A673 (cell line): Measurements from ENCODE around the gene RBM4B. TPM values are rescaled to one million over a fixed set of nuclear protein-coding genes. Genes with fewer than 3 reads are reported as not detected.

Experiments
- BruUV-seq: library from RNA; stranded (reverse); fragments of 400-500 nt; replicated peaks from 2 replicates; lab custom pipeline; 2021; lab: Mats Ljungman, UMichigan
- CTCF ChIA-PET: fragments of 300-600 bp; sonication (Branson Sonifier 250); formaldehyde crosslinking; loops from one replicate; lab custom pipeline; 2022; ENCODE audit warnings: antibody characterized with exemption; lab: Charles Lee
- POLR2A ChIA-PET: fragments of 300-600 bp; sonication (Branson Sonifier 250); formaldehyde crosslinking; loops from one replicate; lab custom pipeline; 2022; ENCODE audit warnings: antibody characterized with exemption; ENCODE audit not compliant: low non-redundant PET; lab: Charles Lee
- DNase-seq: peaks from one replicate; pipeline ENCODE4 v3.0.0-alpha.2; 2015; ENCODE audit warnings: low spot score
- H3K27ac ChIP-seq: fragments of 200-600 bp; sonication (generic); 2 replicates; pipeline ENCODE4 v1.5.1; 2016; ENCODE audit warnings: mixed run types, low read depth, mild to moderate bottlenecking, mixed read lengths, antibody characterized with exemption, low read length; ENCODE audit not compliant: poor library complexity, severe bottlenecking
- H3K27me3 ChIP-seq: fragments of 200-600 bp; sonication (generic); replicated peaks from 2 replicates; pipeline ENCODE4 v1.6.1; 2017; ENCODE audit warnings: mixed run types, low read depth, mild to moderate bottlenecking, mixed read lengths, antibody characterized with exemption, low read length; ENCODE audit not compliant: insufficient read depth, poor library complexity
- H3K36me3 ChIP-seq: fragments of 200-600 bp; sonication (generic); 2 replicates; pipeline ENCODE4 v1.6.1; 2016; ENCODE audit warnings: mixed run types, mild to moderate bottlenecking, mixed read lengths, antibody characterized with exemption, low read length; ENCODE audit not compliant: insufficient read depth, poor library complexity, severe bottlenecking
- H3K4me1 ChIP-seq: fragments of 200-600 bp; sonication (generic); 2 replicates; pipeline ENCODE4 v1.6.1; 2017; ENCODE audit warnings: mixed run types, mild to moderate bottlenecking, mixed read lengths, antibody characterized with exemption, low read length; ENCODE audit not compliant: insufficient read depth, poor library complexity, severe bottlenecking
- H3K4me3 ChIP-seq: fragments of 200-600 bp; sonication (generic); 2 replicates; pipeline ENCODE4 v1.5.1; 2016; ENCODE audit warnings: low read depth, mixed run types, mild to moderate bottlenecking, mixed read lengths, low read length; ENCODE audit not compliant: poor library complexity, severe bottlenecking
- H3K9me3 ChIP-seq: fragments of 200-600 bp; sonication (generic); 2 replicates; pipeline ENCODE4 v1.6.1; 2016; ENCODE audit warnings: mixed run types, low read depth, mild to moderate bottlenecking, mixed read lengths, antibody characterized with exemption, low read length; ENCODE audit not compliant: poor library complexity, severe bottlenecking
- CTCF ChIP-seq: fragments of 300-800, 200-600 bp; sonication (generic); conservative IDR thresholded peaks from 2 replicates; pipeline ENCODE4 v1.5.1; 2017; ENCODE audit warnings: low read depth, mild to moderate bottlenecking, antibody characterized with exemption, low read length, moderate library complexity, mixed read lengths
- EZH2 ChIP-seq: fragments of 200-600 bp; sonication (generic); IDR thresholded peaks from 2 replicates; pipeline ENCODE4 v1.6.1; 2017; ENCODE audit warnings: borderline replicate concordance, low read depth, mild to moderate bottlenecking, mixed read lengths, antibody characterized with exemption, low read length; ENCODE audit not compliant: poor library complexity, severe bottlenecking
- intact Hi-C: fragments of 100-400 bp; cut with micrococcal nuclease; formaldehyde crosslinking; loops from one replicate; pipeline ENCODE4 v1.10.0; 2022; ENCODE audit not compliant: unreplicated experiment
- total RNA-seq: library from RNA; stranded (reverse); gene quantifications from 2 replicates; pipeline ENCODE4 v1.2.3, GENCODE V29; 2021

RBM4B gene
- total RNA-seq, 1 experiment from 2014 or later = 40.5 TPM

GRCh38 chr11:66626926-66627325, 50.8 kb downstream of the RBM4B start:
- intact Hi-C loops = no loop called here
- BruUV-seq = no TSS peak
- no peak for DNase-seq
- TF ChIP-seq CTCF = no peak
- TF ChIP-seq EZH2 = no peak
- Histone ChIP-seq H3K9me3 (no peaks in the 10 kb centered on the region), H3K36me3 (peaks cover 91% of the 10 kb centered on the region), H3K4me3 (no peak overlapping the region), H3K27me3 (no peaks in the 10 kb centered on the region), H3K27ac (no peak overlapping the region), H3K4me1 (no peaks in the 10 kb centered on the region)
- CTCF ChIA-PET = no interaction called here
- POLR2A ChIA-PET = interaction anchor here (0.6 kb wide), 1 partner anchor 10 kb away, joined by 5 read pairs; the partner anchor contains the start of gene RBM14

- TF ChIP-seq EZH2 (no peak), CTCF (no peak)
- intact Hi-C loops = no loop called here
- Histone ChIP-seq H3K36me3 (peaks cover 92% of the 10 kb centered on the region), H3K4me3 (no peak overlapping the region), H3K27me3 (no peaks in the 10 kb centered on the region), H3K9me3 (no peaks in the 10 kb centered on the region), H3K27ac (no peak overlapping the region), H3K4me1 (no peaks in the 10 kb centered on the region)
- POLR2A ChIA-PET = no interaction called here
- CTCF ChIA-PET = no interaction called here
- DNase-seq = no peak
- BruUV-seq = no TSS peak
Measured at GRCh38 chr11:66626382-66626781, 51.3 kb downstream of the RBM4B start.

GRCh38 chr11:66625752-66626149, 51.9 kb downstream of the RBM4B start:
- CTCF ChIA-PET = no interaction called here
- H3K36me3 ChIP-seq = peaks cover 98% of the 10 kb centered on the region
- no TSS peak for BruUV-seq

More at GRCh38 chr11:66625752-66626149, 51.9 kb downstream of the RBM4B start:
- H3K4me3 ChIP-seq = no peak overlapping the region
- POLR2A ChIA-PET = no interaction called here
- no peaks in the 10 kb centered on the region for H3K27me3 ChIP-seq
- no peak overlapping the region for H3K27ac ChIP-seq
- TF ChIP-seq CTCF = no peak
- TF ChIP-seq EZH2 = no peak
- no peaks in the 10 kb centered on the region for H3K9me3 ChIP-seq
- peaks cover 4% of the 10 kb centered on the region for H3K4me1 ChIP-seq
- intact Hi-C loops = no loop called here
- no peak for DNase-seq
